HEK293 (cell line): ENCODE data around the gene MED8.

ENCODE experiments used
- CTCF ChIP-seq: fragments of 450-650 bp; formaldehyde crosslinking; IDR thresholded peaks from 2 replicates; pipeline ENCODE4 v1.5.1; 2016; ENCODE audit warnings: missing biosample characterization, missing genetic modification characterization
- INSM2 ChIP-seq: fragments of 450-650 bp; formaldehyde crosslinking; IDR thresholded peaks from 2 replicates; pipeline ENCODE4 v1.5.1; 2016; ENCODE audit warnings: missing biosample characterization, missing genetic modification characterization
- KLF10 ChIP-seq: fragments of 450-650 bp; IDR thresholded peaks from 2 replicates; pipeline ENCODE4 v1.5.1; 2018; ENCODE audit warnings: missing biosample characterization, mild to moderate bottlenecking, missing genetic modification characterization
- PRDM2 ChIP-seq: fragments of 450-650 bp; formaldehyde crosslinking; IDR thresholded peaks from 2 replicates; pipeline ENCODE4 v1.5.1; 2016; ENCODE audit warnings: missing biosample characterization, missing genetic modification characterization, borderline replicate concordance
- SALL2 ChIP-seq: fragments of 450-650 bp; formaldehyde crosslinking; IDR thresholded peaks from 2 replicates; pipeline ENCODE4 v1.5.0; 2017; ENCODE audit warnings: missing biosample characterization, mild to moderate bottlenecking, missing genetic modification characterization, borderline replicate concordance
- SCRT2 ChIP-seq: fragments of 450-650 bp; formaldehyde crosslinking; IDR thresholded peaks from 2 replicates; pipeline ENCODE4 v1.5.1; 2016; ENCODE audit warnings: missing biosample characterization, missing genetic modification characterization
- SETDB1 ChIP-seq: IDR thresholded peaks from one replicate; pipeline ENCODE4 v1.6.1; 2017; ENCODE audit warnings: mild to moderate bottlenecking, low read length, moderate library complexity, mixed read lengths; ENCODE audit not compliant: insufficient read length
- SP7 ChIP-seq: fragments of 450-650 bp; formaldehyde crosslinking; IDR thresholded peaks from 2 replicates; pipeline ENCODE4 v1.5.1; 2016; ENCODE audit warnings: missing biosample characterization, missing genetic modification characterization
- ZBTB1 ChIP-seq: fragments of 450-650 bp; formaldehyde crosslinking; IDR thresholded peaks from 2 replicates; pipeline ENCODE4 v1.5.1; 2016; ENCODE audit warnings: missing biosample characterization, missing genetic modification characterization
- ZIC2 ChIP-seq: fragments of 450-650 bp; formaldehyde crosslinking; IDR thresholded peaks from 2 replicates; pipeline ENCODE4 v1.5.1; 2016; ENCODE audit warnings: missing biosample characterization, missing genetic modification characterization
- ZNF112 ChIP-seq: fragments of 450-650 bp; formaldehyde crosslinking; IDR thresholded peaks from 2 replicates; pipeline ENCODE4 v1.5.0; 2017; ENCODE audit warnings: missing biosample characterization, missing genetic modification characterization
- ZNF274 ChIP-seq, 2 experiments: fragments of 200-500 bp in 1 of 2; fragments of 450-650 bp in 1 of 2; sonication (Bioruptor generic) in 1 of 2; formaldehyde crosslinking in 1 of 2; IDR thresholded peaks; 2 replicates each; pipeline versions ENCODE4 v1.5.1 to v1.6.1; 2014 to 2016; ENCODE audit warnings: borderline replicate concordance in 1 of 2, inconsistent platforms in 1 of 2, low read length in 1 of 2, missing biosample characterization in 1 of 2, missing genetic modification characterization in 1 of 2
- ZNF302 ChIP-seq: fragments of 450-650 bp; formaldehyde crosslinking; IDR thresholded peaks from 2 replicates; pipeline ENCODE4 v1.5.1; 2016; ENCODE audit warnings: missing biosample characterization, missing genetic modification characterization, low read depth
- ZNF311 ChIP-seq: fragments of 450-650 bp; formaldehyde crosslinking; IDR thresholded peaks from 2 replicates; pipeline ENCODE4 v1.5.1; 2017; ENCODE audit warnings: missing biosample characterization, missing genetic modification characterization, borderline replicate concordance
- ZNF341 ChIP-seq: fragments of 450-650 bp; formaldehyde crosslinking; IDR thresholded peaks from 2 replicates; pipeline ENCODE4; 2016; ENCODE audit warnings: low read depth, missing biosample characterization, missing genetic modification characterization
- ZNF366 ChIP-seq: fragments of 450-650 bp; formaldehyde crosslinking; conservative IDR thresholded peaks from 2 replicates; pipeline ENCODE4 v1.5.1; 2016; ENCODE audit warnings: missing biosample characterization, missing genetic modification characterization
- ZNF426 ChIP-seq: fragments of 450-650 bp; formaldehyde crosslinking; IDR thresholded peaks from 2 replicates; pipeline ENCODE4 v1.5.1; 2017; ENCODE audit warnings: missing biosample characterization, missing genetic modification characterization, mild to moderate bottlenecking, inconsistent platforms, moderate library complexity
- ZNF555 ChIP-seq: fragments of 450-650 bp; formaldehyde crosslinking; conservative IDR thresholded peaks from 2 replicates; pipeline ENCODE4 v1.5.1; 2017; ENCODE audit warnings: missing biosample characterization, mild to moderate bottlenecking, missing genetic modification characterization, inconsistent platforms
- ZNF561 ChIP-seq: fragments of 450-650 bp; IDR thresholded peaks from 2 replicates; pipeline ENCODE4 v1.5.1; 2018; ENCODE audit warnings: missing biosample characterization, missing genetic modification characterization, borderline replicate concordance
- ZNF580 ChIP-seq: fragments of 450-650 bp; formaldehyde crosslinking; IDR thresholded peaks from 2 replicates; pipeline ENCODE4 v1.5.1; 2016; ENCODE audit warnings: missing biosample characterization, missing genetic modification characterization
- ZNF600 ChIP-seq: fragments of 450-650 bp; formaldehyde crosslinking; IDR thresholded peaks from 2 replicates; pipeline ENCODE4 v1.5.1; 2016; ENCODE audit warnings: missing biosample characterization, missing genetic modification characterization
- ZNF610 ChIP-seq: fragments of 450-650 bp; formaldehyde crosslinking; IDR thresholded peaks from 2 replicates; pipeline ENCODE4 v1.5.1; 2016; ENCODE audit warnings: missing biosample characterization, missing genetic modification characterization, borderline replicate concordance
- ZNF670 ChIP-seq: fragments of 450-650 bp; formaldehyde crosslinking; IDR thresholded peaks from 2 replicates; pipeline ENCODE4 v1.5.1; 2016; ENCODE audit warnings: missing biosample characterization, missing genetic modification characterization, low read depth
- ZNF701 ChIP-seq: fragments of 450-650 bp; formaldehyde crosslinking; IDR thresholded peaks from 2 replicates; pipeline ENCODE4 v1.5.1; 2016; ENCODE audit warnings: missing biosample characterization, missing genetic modification characterization
- ZSCAN30 ChIP-seq: fragments of 450-650 bp; IDR thresholded peaks from 2 replicates; pipeline ENCODE4 v1.5.1; 2018; ENCODE audit warnings: missing biosample characterization, mild to moderate bottlenecking, missing genetic modification characterization, moderate library complexity
- ZXDB ChIP-seq: fragments of 450-650 bp; formaldehyde crosslinking; IDR thresholded peaks from 2 replicates; pipeline ENCODE4 v1.5.1; 2016; ENCODE audit warnings: missing biosample characterization, missing genetic modification characterization

MED8 gene

GRCh38 chr1:43396059-43396458 is 6.5 kb upstream of the MED8 start (continued):
- TF ChIP-seq ZNF274 (IDR thresholded peaks at IDR 0.05; ENCODE audit: low read length) (no peak), ZNF274 (tag by site-specific recombination; IDR thresholded peaks at IDR 0.05; ENCODE audit: borderline replicate concordance) (no peak), SP7 (tag by site-specific recombination) (peak; percentile 78), ZNF341 (tag by site-specific recombination) (no peak), ZNF600 (no peak), ZNF366 (tag by site-specific recombination) (peak; percentile 68), KLF10 (0 out of 2 replicates have a peak, but pooled peaks have one; percentile 33), SETDB1 (no peak), SALL2 (tag by site-specific recombination) (no peak), ZNF426 (tag by site-specific recombination) (no peak), ZSCAN30 (tag by site-specific recombination) (peak; percentile 82), ZNF670 (no peak), ZNF112 (tag by site-specific recombination) (no peak), SCRT2 (tag by site-specific recombination) (no peak), PRDM2 (tag by site-specific recombination) (no peak), ZNF555 (tag by site-specific recombination) (no peak), ZBTB1 (no peak), INSM2 (tag by site-specific recombination) (0 out of 2 replicates have a peak, but pooled peaks have one; percentile 40), ZXDB (tag by site-specific recombination) (peak; percentile 78; the same call in 1 of the 2 replicates), ZNF302 (no peak), CTCF (no peak), ZNF610 (tag by site-specific recombination) (peak; percentile 37; the same call in 1 of the 2 replicates), ZIC2 (tag by site-specific recombination) (no peak), ZNF580 (tag by site-specific recombination) (peak; percentile 81), ZNF311 (tag by site-specific recombination) (no peak), ZNF561 (peak; percentile 66; the same call in 1 of the 2 replicates), ZNF701 (no peak)
